ENCODE measurements around the gene CHCHD6. TPM values are rescaled to one million over a fixed set of nuclear protein-coding genes. Genes with fewer than 3 reads are reported as not detected.

Gene CHCHD6
- polyA plus RNA-seq, 1 donor from 2014 or later = 102 TPM

DNA sequence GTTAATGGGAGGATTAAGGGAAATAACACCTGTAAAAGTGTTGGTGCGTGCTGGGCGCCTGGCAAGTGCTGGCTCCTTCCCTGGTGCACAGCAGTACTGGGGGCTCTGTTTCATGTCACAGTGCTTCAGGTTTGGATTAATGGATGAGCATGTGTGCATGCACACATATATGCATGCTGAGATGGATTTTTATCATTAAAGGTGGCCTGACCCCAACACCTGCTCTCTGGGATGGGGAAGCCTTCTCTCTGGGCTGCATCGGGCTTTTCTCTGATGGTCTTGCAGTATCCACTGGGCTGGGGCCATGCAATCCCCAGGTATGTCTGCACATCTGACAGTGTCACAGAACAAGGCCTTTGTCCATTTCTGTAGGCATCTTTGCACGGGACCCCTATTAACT lies 151.3 kb downstream of the CHCHD6 start:
- no peaks in the 10 kb centered on the region for H3K27me3 ChIP-seq (ENCODE audit: insufficient read depth, low read depth, low read length)

DNA sequence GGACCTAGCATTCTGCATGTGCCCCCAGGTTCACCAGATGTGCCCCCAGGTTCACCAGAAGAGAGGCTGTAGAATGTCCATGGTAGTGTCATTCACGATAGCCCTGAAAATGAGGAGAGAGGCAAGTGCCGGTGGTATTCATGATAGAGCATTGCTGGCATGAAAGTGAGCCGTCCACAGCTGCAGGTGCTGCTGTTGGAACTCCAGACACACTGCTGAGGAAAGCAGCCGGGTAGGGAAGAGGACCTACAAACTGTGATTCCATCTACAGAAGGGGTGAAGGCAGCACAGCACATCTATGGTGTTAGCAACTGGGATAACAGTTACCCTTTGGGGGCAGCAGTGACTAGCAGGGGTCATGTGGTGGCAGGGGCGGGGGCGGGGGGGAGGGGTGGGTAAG lies 153.9 kb downstream of the CHCHD6 start:
- TF ChIP-seq EP300 (conservative IDR thresholded peaks at IDR 0.05; ENCODE audit: poor library complexity, severe bottlenecking) = no peak
- H3K36me3 ChIP-seq (ENCODE audit: insufficient read depth, low read length) = no peaks in the 10 kb centered on the region

More for the DNA sequence above, 151.3 kb downstream of the CHCHD6 start:
- Histone ChIP-seq H4K20me1 (ENCODE audit: insufficient read depth) (no peaks in the 10 kb centered on the region), H3K27ac (ENCODE audit: low read length) (no peak overlapping the region), H3K79me2 (replicated peaks; ENCODE audit: insufficient read depth, low read length) (no peaks in the 10 kb centered on the region), H3K4me3 (ENCODE audit: low read length) (no peak overlapping the region), H2AFZ (ENCODE audit: low read depth, low read length) (no peak overlapping the region), H3F3A (ENCODE audit: insufficient read depth, low read length, poor library complexity, severe bottlenecking) (no peaks in the 10 kb centered on the region), H3K9me2 (ENCODE audit: insufficient read depth, low read length) (no peaks in the 10 kb centered on the region), H3K4me2 (ENCODE audit: low read length) (no peak overlapping the region), H3K36me3 (ENCODE audit: insufficient read depth, low read length) (no peaks in the 10 kb centered on the region), H3K9me3 (ENCODE audit: low read length) (no peaks in the 10 kb centered on the region), H3K9ac (ENCODE audit: low read length) (no peak overlapping the region)
- TF ChIP-seq POLR2AphosphoS5 (IDR thresholded peaks at IDR 0.05) (no peak), TAF1 (IDR thresholded peaks at IDR 0.05; ENCODE audit: low read depth) (no peak)
- TF ChIP-seq, protein P1, sequence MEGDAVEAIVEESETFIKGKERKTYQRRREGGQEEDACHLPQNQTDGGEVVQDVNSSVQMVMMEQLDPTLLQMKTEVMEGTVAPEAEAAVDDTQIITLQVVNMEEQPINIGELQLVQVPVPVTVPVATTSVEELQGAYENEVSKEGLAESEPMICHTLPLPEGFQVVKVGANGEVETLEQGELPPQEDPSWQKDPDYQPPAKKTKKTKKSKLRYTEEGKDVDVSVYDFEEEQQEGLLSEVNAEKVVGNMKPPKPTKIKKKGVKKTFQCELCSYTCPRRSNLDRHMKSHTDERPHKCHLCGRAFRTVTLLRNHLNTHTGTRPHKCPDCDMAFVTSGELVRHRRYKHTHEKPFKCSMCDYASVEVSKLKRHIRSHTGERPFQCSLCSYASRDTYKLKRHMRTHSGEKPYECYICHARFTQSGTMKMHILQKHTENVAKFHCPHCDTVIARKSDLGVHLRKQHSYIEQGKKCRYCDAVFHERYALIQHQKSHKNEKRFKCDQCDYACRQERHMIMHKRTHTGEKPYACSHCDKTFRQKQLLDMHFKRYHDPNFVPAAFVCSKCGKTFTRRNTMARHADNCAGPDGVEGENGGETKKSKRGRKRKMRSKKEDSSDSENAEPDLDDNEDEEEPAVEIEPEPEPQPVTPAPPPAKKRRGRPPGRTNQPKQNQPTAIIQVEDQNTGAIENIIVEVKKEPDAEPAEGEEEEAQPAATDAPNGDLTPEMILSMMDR (IDR thresholded peaks at IDR 0.05; ENCODE audit: poor library complexity, severe bottlenecking) = no peak

DNA sequence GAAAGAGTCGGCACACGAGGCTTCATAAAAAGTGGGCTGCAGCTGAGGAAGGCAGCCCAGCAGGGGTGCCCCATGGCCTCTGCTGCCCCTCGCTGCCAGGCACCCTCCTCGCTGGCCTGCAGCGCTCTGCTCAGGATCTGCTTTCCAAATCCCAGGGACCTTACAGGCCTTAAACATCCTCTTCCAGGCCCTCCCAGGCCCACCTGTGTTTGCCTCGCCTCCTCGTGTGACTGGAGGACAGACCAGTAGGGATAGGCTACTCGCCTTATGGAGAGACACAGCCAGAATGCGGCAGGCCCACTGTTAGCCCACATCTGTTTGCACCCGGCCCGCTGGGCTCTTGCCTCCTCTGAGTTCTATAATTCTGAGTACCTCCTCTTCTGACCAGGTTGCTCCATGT lies 154.4 kb downstream of the CHCHD6 start:
- Histone ChIP-seq H2AFZ (ENCODE audit: low read depth, low read length) (no peak overlapping the region), H3K27ac (ENCODE audit: low read length) (no peak overlapping the region), H3K79me2 (replicated peaks; ENCODE audit: insufficient read depth, low read length) (no peaks in the 10 kb centered on the region), H3K36me3 (ENCODE audit: insufficient read depth, low read length) (no peaks in the 10 kb centered on the region), H3F3A (ENCODE audit: insufficient read depth, low read length, poor library complexity, severe bottlenecking) (no peaks in the 10 kb centered on the region), H3K27me3 (ENCODE audit: insufficient read depth, low read depth, low read length) (no peaks in the 10 kb centered on the region), H3K9ac (ENCODE audit: low read length) (no peak overlapping the region), H3K9me3 (ENCODE audit: low read length) (no peaks in the 10 kb centered on the region), H3K4me3 (ENCODE audit: low read length) (no peak overlapping the region), H3K4me2 (ENCODE audit: low read length) (no peak overlapping the region), H3K9me2 (ENCODE audit: insufficient read depth, low read length) (no peaks in the 10 kb centered on the region), H4K20me1 (ENCODE audit: insufficient read depth) (no peaks in the 10 kb centered on the region)
- TF ChIP-seq SMC3 (conservative IDR thresholded peaks at IDR 0.05; ENCODE audit: poor library complexity) = no peak
- TF ChIP-seq TAF1 (IDR thresholded peaks at IDR 0.05; ENCODE audit: low read depth) = no peak
- no peak for TF ChIP-seq RAD21 (conservative IDR thresholded peaks at IDR 0.05)
- TF ChIP-seq EZH2 (IDR thresholded peaks at IDR 0.05; ENCODE audit: borderline replicate concordance, insufficient read depth, low read length, poor library complexity, severe bottlenecking) = no peak
- TF ChIP-seq POLR2AphosphoS5 (IDR thresholded peaks at IDR 0.05) = no peak
- TF ChIP-seq, protein P1 (IDR thresholded peaks at IDR 0.05; ENCODE audit: poor library complexity, severe bottlenecking) = no peak
- TF ChIP-seq, protein P2, sequence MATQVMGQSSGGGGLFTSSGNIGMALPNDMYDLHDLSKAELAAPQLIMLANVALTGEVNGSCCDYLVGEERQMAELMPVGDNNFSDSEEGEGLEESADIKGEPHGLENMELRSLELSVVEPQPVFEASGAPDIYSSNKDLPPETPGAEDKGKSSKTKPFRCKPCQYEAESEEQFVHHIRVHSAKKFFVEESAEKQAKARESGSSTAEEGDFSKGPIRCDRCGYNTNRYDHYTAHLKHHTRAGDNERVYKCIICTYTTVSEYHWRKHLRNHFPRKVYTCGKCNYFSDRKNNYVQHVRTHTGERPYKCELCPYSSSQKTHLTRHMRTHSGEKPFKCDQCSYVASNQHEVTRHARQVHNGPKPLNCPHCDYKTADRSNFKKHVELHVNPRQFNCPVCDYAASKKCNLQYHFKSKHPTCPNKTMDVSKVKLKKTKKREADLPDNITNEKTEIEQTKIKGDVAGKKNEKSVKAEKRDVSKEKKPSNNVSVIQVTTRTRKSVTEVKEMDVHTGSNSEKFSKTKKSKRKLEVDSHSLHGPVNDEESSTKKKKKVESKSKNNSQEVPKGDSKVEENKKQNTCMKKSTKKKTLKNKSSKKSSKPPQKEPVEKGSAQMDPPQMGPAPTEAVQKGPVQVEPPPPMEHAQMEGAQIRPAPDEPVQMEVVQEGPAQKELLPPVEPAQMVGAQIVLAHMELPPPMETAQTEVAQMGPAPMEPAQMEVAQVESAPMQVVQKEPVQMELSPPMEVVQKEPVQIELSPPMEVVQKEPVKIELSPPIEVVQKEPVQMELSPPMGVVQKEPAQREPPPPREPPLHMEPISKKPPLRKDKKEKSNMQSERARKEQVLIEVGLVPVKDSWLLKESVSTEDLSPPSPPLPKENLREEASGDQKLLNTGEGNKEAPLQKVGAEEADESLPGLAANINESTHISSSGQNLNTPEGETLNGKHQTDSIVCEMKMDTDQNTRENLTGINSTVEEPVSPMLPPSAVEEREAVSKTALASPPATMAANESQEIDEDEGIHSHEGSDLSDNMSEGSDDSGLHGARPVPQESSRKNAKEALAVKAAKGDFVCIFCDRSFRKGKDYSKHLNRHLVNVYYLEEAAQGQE (IDR thresholded peaks at IDR 0.05; ENCODE audit: borderline replicate concordance) = no peak
- TF ChIP-seq MXI1 (conservative IDR thresholded peaks at IDR 0.05; ENCODE audit: poor library complexity, severe bottlenecking) = no peak
- TF ChIP-seq EP300 (conservative IDR thresholded peaks at IDR 0.05; ENCODE audit: poor library complexity, severe bottlenecking) = no peak

More for the DNA sequence above, 153.9 kb downstream of the CHCHD6 start:
- Histone ChIP-seq H3K27me3 (ENCODE audit: insufficient read depth, low read depth, low read length) (no peaks in the 10 kb centered on the region), H3K9ac (ENCODE audit: low read length) (no peak overlapping the region), H4K20me1 (ENCODE audit: insufficient read depth) (no peaks in the 10 kb centered on the region), H3K9me2 (ENCODE audit: insufficient read depth, low read length) (no peaks in the 10 kb centered on the region), H3K27ac (ENCODE audit: low read length) (no peak overlapping the region), H3K9me3 (ENCODE audit: low read length) (no peaks in the 10 kb centered on the region), H3K4me2 (ENCODE audit: low read length) (no peak overlapping the region), H2AFZ (ENCODE audit: low read depth, low read length) (no peak overlapping the region), H3F3A (ENCODE audit: insufficient read depth, low read length, poor library complexity, severe bottlenecking) (no peaks in the 10 kb centered on the region), H3K79me2 (replicated peaks; ENCODE audit: insufficient read depth, low read length) (no peaks in the 10 kb centered on the region), H3K4me3 (ENCODE audit: low read length) (no peak overlapping the region)

Measured in neural cell (in vitro differentiated cells).